K562 (cell line): ENCODE data around the gene ZFYVE21. TPM values are rescaled to one million over a fixed set of nuclear protein-coding genes. Genes with fewer than 3 reads are reported as not detected.

Experiments used
- ATAC-seq: fragments of 200-7000 bp; cut with Tn5 transposase; 3 replicates; pipeline ENCODE4 v1.9.1; 2020; ENCODE audit warnings: moderate library complexity
- BruUV-seq: library from RNA; stranded (reverse); fragments of 400-500 nt; replicated peaks from 2 replicates; lab custom pipeline; 2021; lab: Mats Ljungman, UMichigan
- CTCF ChIA-PET: fragments of 300-600 bp; formaldehyde crosslinking; extraction: SDS; loops from one replicate; lab custom pipeline; 2021; ENCODE audit warnings: low intra/inter-chr PET ratio; lab: Yijun Ruan, JAX
- POLR2A ChIA-PET: fragments of 300-600, 350-650 bp; sonication (Branson Sonifier 250); formaldehyde crosslinking; extraction: SDS; loops from one replicate; lab custom pipeline; 2021; ENCODE audit warnings: antibody characterized with exemption, inconsistent platforms; lab: Yijun Ruan, JAX
- DNase-seq, 4 experiments: peaks; one replicate each; pipeline versions ENCODE4 v3.0.0 to v3.0.0-alpha.2; 2011 to 2018; ENCODE audit warnings: low spot score in 3 of 4, mixed read lengths in 3 of 4; ENCODE audit errors: extremely low read depth in 1 of 4
- FAIRE-seq: peaks from 2 replicates; lab custom pipeline; 2011; peaks lifted over from hg19 to GRCh38; lab: Jason Lieb, UNC
- H2AFZ ChIP-seq: 2 replicates; pipeline ENCODE4 v1.6.0; 2011; ENCODE audit warnings: low read depth, low read length, control low read depth, inconsistent platforms
- H3K27ac ChIP-seq: fragments of 200-600 bp; 3 replicates; pipeline ENCODE4 v1.8.0; 2011; ENCODE audit warnings: low read depth, mild to moderate bottlenecking, control low read depth, inconsistent platforms, low read length, moderate library complexity, mixed read lengths; ENCODE audit errors: extremely low read depth
- H3K27me3 ChIP-seq, 2 experiments: fragments of 300-600 bp in 1 of 2; 2 replicates in 1 of 2; 3 replicates in 1 of 2; pipeline versions ENCODE4 v1.6.0 to v1.8.0; 2011; ENCODE audit warnings: inconsistent platforms in 2 of 2, low read length in 2 of 2, mild to moderate bottlenecking in 1 of 2, mixed read lengths in 1 of 2, moderate library complexity in 1 of 2; ENCODE audit not compliant: control insufficient read depth in 2 of 2, insufficient read depth in 2 of 2
- H3K36me3 ChIP-seq: fragments of 300-600 bp; 3 replicates; pipeline ENCODE4 v1.8.0; 2011; ENCODE audit warnings: mild to moderate bottlenecking, low read length, inconsistent platforms; ENCODE audit not compliant: control insufficient read depth, insufficient read depth
- H3K4me1 ChIP-seq, 2 experiments: fragments of 200-600 bp in 1 of 2; replicated peaks in 1 of 2; 2 replicates in 1 of 2; 3 replicates in 1 of 2; pipeline versions ENCODE4 v1.5.1 to v1.8.0; 2011; ENCODE audit warnings: inconsistent platforms in 2 of 2, low read length in 2 of 2, mild to moderate bottlenecking in 1 of 2, mixed read lengths in 1 of 2, moderate library complexity in 1 of 2; ENCODE audit not compliant: control insufficient read depth in 2 of 2, insufficient read depth in 2 of 2
- H3K4me2 ChIP-seq: 2 replicates; pipeline ENCODE4 v1.6.1; 2011; ENCODE audit warnings: low read length, control low read depth, inconsistent platforms, mixed read lengths; ENCODE audit not compliant: insufficient read depth
- H3K4me3 ChIP-seq: fragments of 200-600 bp; sonication (generic), shearing (Covaris generic); 2 replicates; pipeline ENCODE4 v1.5.1; 2016; ENCODE audit warnings: control low read depth, inconsistent platforms
- H3K79me2 ChIP-seq: fragments of 200-600 bp; 3 replicates; pipeline ENCODE4 v1.8.0; 2011; ENCODE audit warnings: low read length, inconsistent platforms; ENCODE audit not compliant: control insufficient read depth, insufficient read depth
- H3K9ac ChIP-seq, 2 experiments: 2 replicates each; pipeline versions ENCODE4 v1.6.0 to v1.6.1; 2011; ENCODE audit warnings: low read depth in 2 of 2, low read length in 2 of 2, control low read depth in 1 of 2, inconsistent platforms in 1 of 2, mild to moderate bottlenecking in 1 of 2, mixed read lengths in 1 of 2; ENCODE audit not compliant: insufficient read depth in 1 of 2
- H3K9me1 ChIP-seq: one replicate; pipeline ENCODE4 v1.6.0; 2011; ENCODE audit warnings: inconsistent platforms, mild to moderate bottlenecking, low read length, moderate library complexity; ENCODE audit not compliant: control insufficient read depth, insufficient read depth
- H3K9me3 ChIP-seq: replicated peaks from 2 replicates; pipeline ENCODE4 v1.5.1; 2011; ENCODE audit warnings: low read depth, low read length, inconsistent platforms; ENCODE audit not compliant: control insufficient read depth, insufficient read depth
- H4K20me1 ChIP-seq: replicated peaks from 2 replicates; pipeline ENCODE4 v1.6.1; 2011; ENCODE audit warnings: low read length, inconsistent platforms, mixed read lengths; ENCODE audit not compliant: control insufficient read depth, insufficient read depth
- E2F3 ChIP-seq: fragments of 250-450 bp; sonication (Bioruptor Pico); IDR thresholded peaks from 2 replicates; pipeline ENCODE4 v1.4.0; 2020; ENCODE audit warnings: mild to moderate bottlenecking
- RBM14 ChIP-seq: fragments of 200-400 bp; formaldehyde crosslinking; IDR thresholded peaks from 2 replicates; pipeline ENCODE4 v1.6.1; 2018; ENCODE audit warnings: low read depth, mild to moderate bottlenecking, low read length, moderate library complexity, borderline replicate concordance; ENCODE audit not compliant: insufficient read depth
- U2AF2 ChIP-seq: fragments of 200-400 bp; formaldehyde crosslinking; optimal IDR thresholded peaks from 2 replicates; pipeline ENCODE3; 2017; ENCODE audit warnings: low read depth, mild to moderate bottlenecking, low read length
- ZNF224 ChIP-seq: sonication (generic); formaldehyde crosslinking; IDR thresholded peaks from 2 replicates; pipeline ENCODE4 v1.8.0; 2022; ENCODE audit warnings: mild to moderate bottlenecking, missing genetic modification reagents
- WGBS: fragments of 100-300 bp; shearing (Covaris generic); methylation state at CpG from one replicate; pipeline ENCODE4 v1.1.6; 2016; ENCODE audit warnings: low coverage, mixed read lengths; ENCODE audit not compliant: insufficient coverage; ENCODE audit errors: missing lambda C conversion rate; 5-methylcytosine and 5-hydroxymethylcytosine counted together
- in situ Hi-C: fragments of 300-500 bp; cut with MboI; formaldehyde crosslinking; loops from 4 replicates; pipeline ENCODE4 v1.15.0; 2018; ENCODE audit warnings: inconsistent platforms, mixed read lengths
- intact Hi-C: fragments of 100-400 bp; cut with micrococcal nuclease; formaldehyde crosslinking; loops from 2 replicates; pipeline ENCODE4 v1.14.2; 2022
- polyA plus RNA-seq, 8 experiments: library from polyadenylated mRNA; depleted of rRNA in 4 of 8; stranded (reverse) in 5 of 8; unstranded in 3 of 8; fragments of >200 nt; fragmentation: Nextera tagmentation in 2 of 8; fragmentation: Illumina TruSeq in 1 of 8; extraction: Ambion mirVana in 2 of 8; extraction: Trizol in 1 of 8; gene quantifications; 2 replicates each; pipeline versions ENCODE4 v1.2.1 to v1.2.3, GENCODE V29; 2011 to 2014; ENCODE audit warnings: inconsistent platforms in 1 of 8, missing spikeins in 1 of 8
- total RNA-seq, 7 experiments: library from RNA; depleted of rRNA in 6 of 7; stranded (reverse); fragments of >200 nt in 6 of 7; fragmentation: Illumina TruSeq in 2 of 7; extraction: Trizol in 2 of 7; gene quantifications; 2 replicates each; pipeline versions ENCODE4 v1.2.1 to v1.2.3, GENCODE V29; 2011 to 2021; ENCODE audit warnings: low replicate concordance in 1 of 7
- TF ChIP-seq, protein P1 (sequence below): fragments of 150-350 bp; IDR thresholded peaks from 2 replicates; pipeline ENCODE4 v1.6.1; 2014; ENCODE audit warnings: low read depth, mild to moderate bottlenecking, low read length, borderline replicate concordance

ZFYVE21 gene
- total and polyA plus RNA-seq, 9 of the 15 experiments (the other 6 are each of a cell fraction or from before 2014, with no cell fraction given), result 0.90 to 23.1 (median 15.6) TPM

DNA sequence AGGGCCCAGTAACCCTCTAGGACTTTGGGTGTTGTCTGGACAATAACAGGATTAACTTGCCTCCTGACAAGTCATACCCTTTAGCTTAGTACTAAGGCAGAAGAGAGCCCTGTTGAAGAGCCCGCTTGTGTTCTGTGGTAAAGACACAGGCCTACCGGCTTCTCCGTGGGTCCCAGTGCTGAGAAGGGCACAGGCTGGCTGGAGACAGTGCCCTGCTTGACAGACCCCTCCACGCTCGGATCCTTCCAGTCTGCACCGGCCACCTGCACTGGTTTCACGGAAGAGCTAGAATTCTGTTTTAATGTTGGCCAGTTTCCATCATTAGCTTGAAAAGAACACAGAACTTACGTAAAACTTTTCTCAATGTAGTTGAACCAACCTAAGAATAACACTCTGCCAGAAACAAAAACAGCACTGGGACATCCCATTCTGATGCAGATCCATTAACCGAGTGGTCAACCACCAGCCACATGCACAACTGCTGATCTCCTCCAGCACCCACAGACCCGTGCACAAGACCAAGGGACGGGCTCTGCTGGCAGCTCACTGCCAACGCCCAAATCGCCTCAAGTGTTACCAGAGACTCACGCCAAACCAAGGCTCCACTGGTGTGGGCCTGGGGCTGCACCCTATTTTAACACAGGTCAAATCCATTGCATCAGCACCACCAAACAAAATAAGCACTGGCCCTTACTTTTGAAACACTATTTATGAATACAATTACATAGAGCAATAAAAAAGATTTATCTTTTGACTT is 27.1 kb downstream of the ZFYVE21 start:
- WGBS, result 46% methylated on average over 14 of the region's 14 CpGs
- no TSS peak for BruUV-seq
- POLR2A ChIA-PET, result interaction anchor here (0.6 kb wide), 1 partner anchor 98 kb away, joined by 3 read pairs; no protein-coding TSS in a partner anchor

More for the DNA sequence above, 27.1 kb downstream of the ZFYVE21 start:
- H4K20me1 ChIP-seq, result no peaks in the 10 kb centered on the region
- FAIRE-seq, result no peak
- no peak overlapping the region for H3K27ac ChIP-seq
- H3K4me2 ChIP-seq, result no peak overlapping the region
- peaks cover 0 to 10% of the 10 kb centered on the region in 2 experiments; a peak in 3 of 5 replicates for H3K4me1 ChIP-seq
- H3K9me3 ChIP-seq, result no peaks in the 10 kb centered on the region
- TF ChIP-seq U2AF2 (no peak), ZNF224 (no peak), RBM14 (no peak), E2F3 (CRISPR knock-in tag) (no peak)
- TF ChIP-seq, protein P1, sequence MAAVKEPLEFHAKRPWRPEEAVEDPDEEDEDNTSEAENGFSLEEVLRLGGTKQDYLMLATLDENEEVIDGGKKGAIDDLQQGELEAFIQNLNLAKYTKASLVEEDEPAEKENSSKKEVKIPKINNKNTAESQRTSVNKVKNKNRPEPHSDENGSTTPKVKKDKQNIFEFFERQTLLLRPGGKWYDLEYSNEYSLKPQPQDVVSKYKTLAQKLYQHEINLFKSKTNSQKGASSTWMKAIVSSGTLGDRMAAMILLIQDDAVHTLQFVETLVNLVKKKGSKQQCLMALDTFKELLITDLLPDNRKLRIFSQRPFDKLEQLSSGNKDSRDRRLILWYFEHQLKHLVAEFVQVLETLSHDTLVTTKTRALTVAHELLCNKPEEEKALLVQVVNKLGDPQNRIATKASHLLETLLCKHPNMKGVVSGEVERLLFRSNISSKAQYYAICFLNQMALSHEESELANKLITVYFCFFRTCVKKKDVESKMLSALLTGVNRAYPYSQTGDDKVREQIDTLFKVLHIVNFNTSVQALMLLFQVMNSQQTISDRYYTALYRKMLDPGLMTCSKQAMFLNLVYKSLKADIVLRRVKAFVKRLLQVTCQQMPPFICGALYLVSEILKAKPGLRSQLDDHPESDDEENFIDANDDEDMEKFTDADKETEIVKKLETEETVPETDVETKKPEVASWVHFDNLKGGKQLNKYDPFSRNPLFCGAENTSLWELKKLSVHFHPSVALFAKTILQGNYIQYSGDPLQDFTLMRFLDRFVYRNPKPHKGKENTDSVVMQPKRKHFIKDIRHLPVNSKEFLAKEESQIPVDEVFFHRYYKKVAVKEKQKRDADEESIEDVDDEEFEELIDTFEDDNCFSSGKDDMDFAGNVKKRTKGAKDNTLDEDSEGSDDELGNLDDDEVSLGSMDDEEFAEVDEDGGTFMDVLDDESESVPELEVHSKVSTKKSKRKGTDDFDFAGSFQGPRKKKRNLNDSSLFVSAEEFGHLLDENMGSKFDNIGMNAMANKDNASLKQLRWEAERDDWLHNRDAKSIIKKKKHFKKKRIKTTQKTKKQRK, result no peak
- no peaks in the 10 kb centered on the region for H3K79me2 ChIP-seq
- intact Hi-C loops (no loop called here), in situ Hi-C loops (no loop called here)
- DNase-seq, result no peak
- CTCF ChIA-PET, result no interaction called here
- H3K9me1 ChIP-seq, result no peaks in the 10 kb centered on the region
- H3K36me3 ChIP-seq, result no peaks in the 10 kb centered on the region
- no peak overlapping the region for H3K4me3 ChIP-seq
- no peak overlapping the region for H2AFZ ChIP-seq
- H3K27me3 ChIP-seq, result peaks cover 2 to 19% of the 10 kb centered on the region in 2 experiments; a peak in 3 of 5 replicates
- no peak overlapping the region for H3K9ac ChIP-seq
- ATAC-seq, result no peak
